ENCODE data around the gene ZNF652.
"Not testable (repeated sequence)": the region's sequence is repeated elsewhere in the genome, so short reads cannot be mapped to it uniquely, and the experiment has no call there.

ZNF652 gene

DNA sequence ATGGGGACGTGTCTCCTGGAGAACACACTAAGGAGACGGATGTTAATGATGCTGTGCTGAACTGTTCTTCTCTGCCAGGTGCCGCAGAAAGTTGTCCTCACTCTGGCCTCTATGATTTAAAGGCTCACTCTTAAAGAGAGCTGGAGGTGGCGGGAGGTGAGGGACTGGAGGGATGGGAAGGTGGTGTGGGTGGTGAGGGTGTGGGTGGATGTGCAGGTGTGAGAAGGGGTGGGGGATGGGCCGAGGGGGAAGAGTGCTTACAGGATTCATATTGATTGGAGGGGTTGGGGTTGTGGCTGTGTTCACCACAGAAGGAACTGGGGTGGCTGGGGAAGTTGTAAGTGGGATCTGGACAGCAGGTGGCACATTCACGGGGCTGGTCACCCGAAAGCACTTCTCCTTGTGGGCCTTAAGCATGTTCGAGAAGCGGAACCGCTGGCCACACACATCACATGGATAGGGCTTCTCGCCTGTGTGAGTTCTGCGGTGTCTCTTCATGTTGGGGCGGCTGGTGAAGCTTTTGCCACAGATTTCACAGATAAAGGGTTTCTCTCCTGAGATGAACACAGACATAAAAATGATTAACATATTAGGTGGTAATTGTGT lies 63.6 kb downstream of the ZNF652 start:
- no peak for DNase-seq

DNA sequence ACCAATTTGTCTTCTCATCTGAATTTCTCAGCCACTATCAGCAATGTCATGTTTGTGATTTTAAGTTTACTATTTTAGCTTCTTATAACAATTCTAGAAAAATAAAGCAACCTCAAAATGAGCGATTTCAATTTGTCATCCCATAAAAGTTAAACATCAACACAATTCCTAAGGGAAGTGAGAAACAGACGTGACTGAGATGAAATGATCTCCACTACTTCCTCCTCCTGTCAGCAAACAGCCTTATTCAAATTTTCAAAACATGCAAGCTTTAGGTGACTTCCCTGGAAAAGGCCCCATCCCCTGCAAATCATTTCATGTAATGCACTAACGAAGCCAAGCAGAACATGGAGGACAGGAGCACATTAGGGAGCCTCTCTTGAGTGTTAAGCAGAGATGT lies 64.9 kb downstream of the ZNF652 start:
- no peak for DNase-seq

DNA sequence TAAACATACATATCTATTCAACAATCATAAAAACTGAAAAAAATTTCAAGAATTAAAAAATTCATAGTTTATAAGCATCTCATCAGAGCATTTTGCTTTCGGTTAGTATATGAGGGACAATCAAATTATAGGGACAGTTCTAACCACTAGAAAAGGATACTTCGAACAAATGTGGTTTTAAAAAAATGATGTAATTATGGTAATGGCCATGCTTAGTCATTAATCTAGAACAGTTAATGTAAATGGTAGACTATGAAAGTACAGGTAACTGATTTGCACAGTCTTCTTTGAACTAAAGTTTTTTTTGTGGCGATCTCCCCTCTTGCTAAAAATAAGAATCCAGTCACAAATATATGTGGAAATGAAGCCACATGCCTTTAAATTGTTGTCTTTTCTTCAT lies 67.9 kb downstream of the ZNF652 start:
- DNase-seq: no peak

DNA sequence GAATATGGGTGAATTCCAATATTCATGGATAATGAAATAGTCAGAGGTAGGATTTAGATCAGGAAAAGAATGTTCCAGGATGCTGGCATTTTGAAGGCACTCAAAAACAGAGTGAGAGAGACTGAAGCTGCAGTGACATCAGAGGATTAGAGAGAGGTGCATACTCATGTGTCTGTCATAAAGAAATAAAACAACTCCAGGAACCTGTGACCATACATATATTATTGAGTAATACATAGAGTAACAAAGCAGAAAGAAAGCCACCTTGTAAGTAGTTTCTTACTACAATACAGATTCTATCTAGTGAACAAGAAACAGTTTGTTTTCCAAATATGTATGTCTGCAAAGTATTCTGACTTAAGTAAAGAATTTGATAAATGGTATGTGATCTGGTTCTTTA lies 69.1 kb downstream of the ZNF652 start:
- DNase-seq: no peak

DNA sequence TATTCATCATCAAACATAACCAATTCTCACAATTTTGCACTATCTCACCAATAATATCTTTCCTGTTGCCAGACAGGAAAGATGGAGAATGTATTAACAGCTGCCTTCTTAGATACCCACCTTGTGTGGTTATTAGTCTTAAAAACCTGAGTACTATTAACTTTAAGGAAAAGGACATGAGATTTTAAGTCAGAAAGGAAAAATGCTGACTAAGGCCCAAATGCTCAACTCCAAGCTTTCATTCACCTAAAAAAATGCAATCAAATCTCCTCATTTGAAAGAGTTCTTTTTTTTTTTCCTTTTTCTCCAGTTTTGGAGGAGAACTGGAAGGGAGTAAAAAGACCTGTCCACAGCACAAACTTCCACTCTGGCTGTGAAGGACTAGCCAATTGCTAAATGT lies 70.1 kb downstream of the ZNF652 start:
- no peak for DNase-seq

DNA sequence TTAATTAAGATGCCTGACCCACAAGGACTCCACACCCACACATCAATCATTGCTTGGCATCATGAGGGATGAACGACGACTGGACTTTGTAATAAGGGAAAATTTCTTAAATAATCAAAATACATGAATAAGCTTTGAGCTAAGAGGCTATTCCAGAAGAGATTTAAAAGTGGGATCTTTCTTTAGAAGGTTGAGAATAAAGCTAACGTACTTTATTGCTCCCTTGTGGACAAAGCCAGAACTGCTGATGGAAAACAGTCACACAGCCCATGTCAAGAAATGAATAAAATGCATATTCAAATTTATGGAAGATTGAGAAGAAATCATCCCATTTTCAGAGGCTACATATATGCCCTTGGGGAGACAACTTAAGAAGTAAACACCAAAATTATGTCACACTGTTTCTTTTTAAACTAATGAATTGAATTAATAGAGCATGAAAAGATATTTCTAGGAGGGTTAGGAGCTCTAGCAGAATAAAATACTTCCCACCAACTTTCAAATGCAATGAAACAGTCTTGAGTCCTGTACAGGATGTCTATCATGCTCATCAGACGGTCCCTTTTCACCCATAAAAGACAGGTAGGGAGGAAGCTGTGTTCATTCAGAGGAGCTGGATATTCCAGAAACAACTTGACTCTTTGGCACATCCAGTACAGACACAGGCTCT lies 71.2 kb downstream of the ZNF652 start:
- peak in 1 of 2 experiments; percentile 32 for DNase-seq

DNA sequence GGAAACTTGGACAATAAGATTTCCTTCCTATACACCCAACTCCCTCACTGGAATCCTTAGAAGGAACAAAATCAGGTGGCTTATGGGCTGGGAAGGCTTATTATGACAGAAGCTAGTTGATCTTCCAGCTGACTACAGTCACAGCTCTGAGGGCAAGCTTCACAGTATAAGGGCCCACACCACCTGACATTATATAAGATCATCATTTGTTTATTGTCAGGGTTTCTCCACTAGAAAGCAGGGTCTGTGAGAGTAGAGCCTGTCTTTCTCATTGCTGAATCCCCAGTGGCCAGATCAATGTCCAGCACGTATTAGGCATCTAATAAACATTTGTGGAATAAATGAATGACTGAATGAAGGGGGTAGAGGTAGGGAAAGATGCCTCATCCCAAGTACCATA lies 73.7 kb downstream of the ZNF652 start:
- DNase-seq: no peak

DNA sequence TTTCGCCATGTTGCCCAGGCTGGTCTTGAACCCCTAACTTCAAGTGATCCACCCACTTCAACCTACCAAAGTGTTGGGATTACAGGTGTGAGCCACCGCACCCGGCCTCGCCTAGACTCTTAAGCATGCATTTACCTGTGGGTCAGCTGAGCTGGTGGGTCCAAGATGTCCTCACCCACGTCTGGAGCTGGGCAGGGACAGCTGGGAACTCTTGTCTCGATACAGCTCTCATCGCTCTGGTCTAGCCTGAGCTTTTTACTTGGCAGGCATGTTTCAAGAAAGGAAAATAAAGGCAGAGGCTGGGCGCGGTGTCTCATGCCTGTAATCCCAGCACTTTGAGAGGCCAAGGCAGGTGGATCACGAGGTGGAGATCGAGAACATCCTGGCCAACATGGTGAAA lies 74.6 kb downstream of the ZNF652 start:
- DNase-seq: no peak

DNA sequence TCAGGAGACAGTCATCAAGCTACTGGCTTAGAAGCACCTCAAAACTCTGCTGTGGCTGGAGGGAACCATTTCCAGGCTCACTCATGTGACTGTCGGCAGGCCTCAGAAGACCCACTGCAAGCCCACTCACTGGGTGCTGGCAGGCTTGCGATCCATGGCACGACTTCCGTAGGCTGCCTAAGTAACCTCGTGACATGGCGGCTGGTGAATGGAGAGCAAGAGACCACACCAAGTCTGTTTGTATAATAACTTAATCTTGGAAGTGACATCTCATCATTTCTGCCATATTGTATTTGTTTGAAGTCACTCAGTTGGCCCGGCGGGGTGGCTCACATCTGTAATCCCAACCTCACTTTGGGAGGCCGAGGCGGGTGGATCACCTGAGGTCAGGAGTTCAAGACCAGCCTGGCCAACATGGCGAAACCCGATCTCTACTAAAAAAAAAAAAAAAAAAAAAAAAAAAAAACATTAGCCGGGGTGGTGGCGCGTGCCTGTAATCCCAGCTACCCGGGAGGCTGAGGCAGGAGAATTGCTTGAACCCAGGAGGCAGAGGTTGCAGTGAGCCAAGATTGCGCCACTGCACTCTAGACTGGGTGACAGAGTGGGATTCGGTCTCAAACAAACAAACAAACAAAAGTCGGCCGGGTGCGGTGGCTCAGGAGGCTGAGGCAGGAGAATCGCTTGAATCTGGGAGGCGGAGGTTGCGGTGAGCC lies 75.6 kb downstream of the ZNF652 start:
- DNase-seq: not testable (repeated sequence)

DNA sequence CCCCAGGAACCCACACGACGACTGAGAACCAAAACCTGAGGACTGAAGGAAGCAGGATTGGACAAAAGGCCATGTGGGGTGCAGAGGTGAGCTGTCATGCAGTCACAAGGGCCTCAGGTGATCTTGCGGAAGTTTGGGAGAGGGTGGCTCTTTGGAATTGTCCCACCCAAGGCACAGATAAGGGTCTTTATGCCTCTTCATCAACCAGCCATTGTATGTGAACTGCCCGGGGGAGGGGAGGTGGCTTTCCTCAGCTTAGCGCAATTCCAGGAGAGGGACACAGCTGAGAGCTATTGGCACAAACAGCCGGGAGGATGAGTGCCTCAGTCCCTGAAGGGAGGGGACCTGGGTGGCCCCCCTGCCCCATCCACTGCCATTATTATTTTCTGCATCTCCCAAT lies 76.3 kb downstream of the ZNF652 start:
- DNase-seq: no peak

DNA sequence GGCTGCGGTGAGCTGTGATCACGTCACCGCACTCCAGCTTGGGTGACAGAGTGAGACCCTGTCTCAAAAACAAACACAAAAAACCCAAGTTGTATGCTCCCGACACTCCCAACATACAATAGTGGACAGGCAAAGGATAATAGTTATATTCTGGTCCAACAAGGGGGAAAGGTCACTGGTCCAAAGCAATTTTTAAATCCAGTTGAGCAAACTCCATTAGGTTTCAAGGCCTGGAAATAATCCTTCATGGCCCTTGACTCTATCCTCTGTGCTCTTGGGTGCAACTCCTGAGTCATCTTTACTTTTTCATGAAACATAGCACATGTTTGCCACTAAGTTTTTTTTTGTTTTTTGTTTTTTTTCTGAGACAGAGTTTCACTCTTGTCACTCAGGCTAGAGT lies 81.1 kb downstream of the ZNF652 start:
- DNase-seq: no peak

DNA sequence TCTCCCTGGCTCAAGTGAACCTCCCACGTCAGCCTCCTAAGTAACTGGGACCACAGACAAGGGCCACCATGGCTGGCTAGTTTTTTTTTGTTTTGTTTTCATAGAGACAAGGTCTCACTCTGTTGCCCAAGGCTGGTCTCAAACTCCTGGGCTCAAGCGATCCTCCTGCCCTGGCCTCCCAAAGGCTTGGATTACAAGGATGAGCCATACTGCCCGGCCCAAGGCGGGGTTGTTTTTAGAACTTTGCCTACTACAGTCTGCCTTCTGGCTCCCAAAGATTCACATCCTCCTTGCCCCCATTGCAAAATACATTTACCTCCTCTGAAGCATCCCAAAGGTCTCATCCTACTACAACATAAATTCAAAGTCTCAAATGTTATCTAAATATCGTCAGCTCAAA lies 82.0 kb downstream of the ZNF652 start:
- DNase-seq: no peak

DNA sequence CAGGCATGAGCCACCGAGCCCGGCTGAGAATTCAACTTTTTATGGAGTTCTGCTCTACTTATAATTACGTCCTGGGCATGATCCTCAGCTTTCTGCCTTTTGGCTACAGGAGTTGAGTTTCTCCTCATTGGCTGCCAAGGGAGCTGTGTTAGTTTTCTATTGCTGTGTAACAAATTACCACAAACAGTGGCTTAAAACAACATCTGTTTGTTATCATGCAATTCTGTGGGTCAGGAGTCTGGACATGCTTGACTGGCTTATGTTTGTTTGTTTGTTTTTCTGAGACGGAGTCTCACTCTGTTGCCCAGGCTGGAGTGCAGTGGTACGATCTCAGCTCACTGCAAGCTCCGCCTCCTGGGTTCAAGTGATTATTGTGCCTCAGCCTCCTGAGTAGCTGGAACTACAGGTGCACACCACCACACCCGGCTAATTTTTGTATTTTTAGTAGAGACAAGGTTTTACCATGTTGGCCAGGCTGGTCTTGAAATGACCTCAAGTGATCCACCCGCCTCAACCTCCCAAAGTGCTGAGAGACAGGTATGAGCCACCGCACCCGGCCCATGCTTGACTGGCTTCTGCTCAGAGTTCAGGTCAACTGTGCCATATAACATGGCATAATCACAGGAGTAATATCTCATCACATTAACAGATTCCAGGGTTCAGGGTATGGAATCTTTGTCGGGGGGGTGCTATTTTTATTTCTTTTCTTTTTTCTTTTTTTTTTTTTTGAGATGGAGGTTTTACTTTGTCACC lies 82.6 kb downstream of the ZNF652 start:
- not testable (repeated sequence) for DNase-seq

DNA sequence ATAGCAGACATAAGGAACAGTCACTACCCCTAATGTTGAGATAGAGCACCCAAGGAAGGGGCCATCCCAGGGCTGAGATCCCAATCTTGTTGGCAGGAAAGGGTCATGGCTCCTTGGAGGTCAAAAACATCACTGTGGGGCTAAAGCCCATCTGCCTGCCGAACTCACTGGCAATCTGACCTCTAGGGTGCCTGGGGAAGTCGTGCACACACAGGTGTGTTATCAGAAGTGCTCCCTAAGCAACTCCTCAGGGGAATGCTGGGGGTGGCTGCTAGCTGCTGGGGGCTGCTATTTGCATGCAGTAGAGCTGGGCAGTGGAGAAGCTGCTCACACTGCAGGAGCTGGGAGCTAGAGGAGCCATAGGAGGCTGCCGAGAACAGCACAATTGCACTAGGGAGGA lies 84.0 kb downstream of the ZNF652 start:
- no peak for DNase-seq

DNA sequence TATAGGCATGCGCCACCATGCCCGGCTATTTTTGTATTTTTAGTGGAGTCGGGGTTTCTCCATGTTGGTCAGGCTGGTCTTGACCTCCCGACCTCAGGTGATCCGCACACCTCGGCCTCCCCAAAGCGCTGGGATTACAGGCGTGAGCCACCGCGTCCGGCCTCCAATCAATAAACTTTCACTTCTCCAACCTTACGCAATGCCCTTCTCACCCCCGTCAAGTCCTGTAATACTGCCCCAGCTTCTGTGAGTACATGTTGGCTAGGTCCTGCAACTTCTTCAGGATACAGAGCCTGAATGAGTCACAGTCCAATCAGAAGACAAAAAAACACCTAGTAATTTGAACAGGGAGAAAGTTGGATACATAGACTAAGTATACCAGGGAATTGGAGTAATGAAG lies 84.4 kb downstream of the ZNF652 start:
- no peak for DNase-seq

DNA sequence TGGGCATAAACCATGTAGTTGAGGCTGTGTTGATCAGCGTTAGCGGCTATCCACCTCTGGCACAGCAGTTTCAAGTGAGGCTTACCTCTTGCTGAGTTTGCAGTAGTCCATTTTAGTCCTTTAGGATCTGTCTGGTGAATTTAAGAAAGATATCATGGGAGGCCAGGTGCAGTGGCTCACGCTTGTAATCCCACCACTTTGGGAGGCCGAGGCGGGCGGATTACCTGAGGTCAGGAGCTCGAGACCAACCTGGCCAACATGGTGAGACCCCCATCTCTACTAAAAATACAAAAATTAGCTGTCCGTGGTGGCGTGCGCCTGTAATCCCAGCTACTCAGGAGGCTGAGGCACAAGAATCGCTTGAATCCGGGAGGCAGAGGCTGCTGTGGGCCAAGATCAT lies 86.1 kb downstream of the ZNF652 start:
- not testable (repeated sequence) for DNase-seq

DNA sequence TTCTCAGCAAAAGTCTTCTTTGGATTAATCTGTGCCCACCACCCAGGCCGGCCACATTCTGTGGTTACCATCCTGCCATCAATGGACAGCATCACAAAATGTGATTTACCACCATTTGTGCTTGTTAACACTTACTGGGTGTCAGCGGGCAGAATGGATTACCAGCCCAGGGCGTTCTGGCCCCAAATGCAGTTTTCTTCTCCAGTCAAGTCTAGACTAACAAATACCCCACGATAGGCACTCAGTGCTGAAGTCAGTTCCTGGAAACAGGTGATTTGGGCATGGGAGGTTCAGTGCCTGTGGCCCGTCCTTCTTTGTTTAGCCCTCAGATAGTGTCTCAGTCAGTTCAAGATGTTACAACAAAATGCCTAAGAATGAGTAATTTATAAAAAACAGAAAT lies 92.7 kb downstream of the ZNF652 start:
- DNase-seq: no peak

DNA sequence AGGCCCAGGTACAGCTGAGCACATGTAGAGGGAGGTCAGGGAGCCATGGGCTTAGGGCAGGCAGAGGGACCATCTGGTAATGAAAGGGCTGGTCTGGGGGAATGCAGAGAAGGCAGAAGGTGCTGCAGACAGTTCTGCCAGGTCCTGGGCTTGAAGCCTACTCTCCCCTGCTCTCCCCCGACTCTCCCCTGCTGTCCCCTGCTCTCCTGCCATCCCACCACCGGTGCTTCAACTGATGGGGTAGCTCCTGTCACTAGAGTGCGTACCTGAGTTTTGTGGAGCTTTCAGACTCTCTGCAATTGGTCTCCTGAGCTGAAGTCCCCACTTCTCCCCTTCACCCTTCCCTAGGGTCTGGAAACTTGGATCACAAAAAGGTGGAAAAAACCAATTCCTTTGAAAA lies 94.1 kb downstream of the ZNF652 start:
- no peak for DNase-seq

DNA sequence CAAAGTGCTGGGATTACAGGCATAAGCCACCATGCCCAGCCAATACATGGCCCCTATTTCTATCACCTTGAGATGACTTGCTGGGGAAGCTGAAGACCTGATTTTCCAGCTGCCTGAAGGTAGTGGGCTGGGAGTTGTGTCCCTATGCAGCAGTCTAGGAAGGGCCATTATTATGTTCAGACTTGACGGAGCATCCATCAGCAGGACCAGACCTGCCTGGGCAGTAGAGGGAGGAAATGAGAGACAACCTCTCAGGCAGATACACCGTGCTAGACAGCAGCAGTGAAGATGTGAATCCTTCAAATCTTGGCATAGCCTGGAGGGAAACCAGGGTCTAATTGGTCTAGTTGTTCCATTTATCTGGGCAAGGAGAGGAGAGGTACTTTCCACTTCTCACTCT lies 95.8 kb downstream of the ZNF652 start:
- DNase-seq: no peak

DNA sequence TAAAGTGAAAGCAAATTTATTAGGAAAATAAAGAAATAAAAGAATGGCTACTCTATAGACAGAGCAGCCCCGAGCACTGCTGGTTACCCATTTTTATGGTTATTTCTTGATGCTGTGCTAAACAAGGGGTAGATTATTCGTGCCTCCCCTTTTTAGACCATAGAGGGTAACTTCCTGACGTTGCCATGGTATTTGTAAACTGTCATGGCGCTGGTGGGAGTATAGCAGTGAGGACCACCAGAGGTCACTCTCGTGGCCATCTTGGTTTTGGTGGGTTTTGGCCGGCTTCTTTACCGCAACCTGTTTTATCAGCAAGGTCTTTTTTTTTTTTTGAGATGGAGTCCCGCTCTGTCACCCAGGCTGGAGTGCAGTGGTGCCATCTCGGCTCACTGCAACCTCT lies 100.5 kb downstream of the ZNF652 start:
- DNase-seq: not testable (repeated sequence)

DNA sequence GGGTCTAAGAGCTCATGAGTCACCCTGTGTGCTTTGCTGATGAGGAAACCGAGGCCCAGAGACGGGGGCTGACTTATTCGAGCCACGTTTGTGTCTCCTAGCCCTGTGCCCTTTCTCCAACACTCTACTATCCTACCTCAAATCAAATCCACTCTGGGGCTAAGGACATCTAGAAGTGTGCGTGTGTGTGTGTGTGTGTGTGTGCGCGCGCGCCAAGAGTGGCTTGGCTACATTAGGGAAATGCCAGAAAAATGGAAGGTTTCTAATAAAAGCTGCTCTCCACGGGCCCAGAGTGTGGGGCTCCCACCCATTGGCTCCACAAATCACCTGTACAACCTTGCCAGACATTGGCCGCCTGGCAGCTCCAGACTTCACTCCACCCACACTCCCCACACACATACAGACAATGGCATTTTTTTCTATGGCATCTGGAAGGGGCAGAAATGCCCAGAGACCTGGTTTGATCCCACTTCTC lies 101.2 kb downstream of the ZNF652 start:
- DNase-seq: no peak

DNA sequence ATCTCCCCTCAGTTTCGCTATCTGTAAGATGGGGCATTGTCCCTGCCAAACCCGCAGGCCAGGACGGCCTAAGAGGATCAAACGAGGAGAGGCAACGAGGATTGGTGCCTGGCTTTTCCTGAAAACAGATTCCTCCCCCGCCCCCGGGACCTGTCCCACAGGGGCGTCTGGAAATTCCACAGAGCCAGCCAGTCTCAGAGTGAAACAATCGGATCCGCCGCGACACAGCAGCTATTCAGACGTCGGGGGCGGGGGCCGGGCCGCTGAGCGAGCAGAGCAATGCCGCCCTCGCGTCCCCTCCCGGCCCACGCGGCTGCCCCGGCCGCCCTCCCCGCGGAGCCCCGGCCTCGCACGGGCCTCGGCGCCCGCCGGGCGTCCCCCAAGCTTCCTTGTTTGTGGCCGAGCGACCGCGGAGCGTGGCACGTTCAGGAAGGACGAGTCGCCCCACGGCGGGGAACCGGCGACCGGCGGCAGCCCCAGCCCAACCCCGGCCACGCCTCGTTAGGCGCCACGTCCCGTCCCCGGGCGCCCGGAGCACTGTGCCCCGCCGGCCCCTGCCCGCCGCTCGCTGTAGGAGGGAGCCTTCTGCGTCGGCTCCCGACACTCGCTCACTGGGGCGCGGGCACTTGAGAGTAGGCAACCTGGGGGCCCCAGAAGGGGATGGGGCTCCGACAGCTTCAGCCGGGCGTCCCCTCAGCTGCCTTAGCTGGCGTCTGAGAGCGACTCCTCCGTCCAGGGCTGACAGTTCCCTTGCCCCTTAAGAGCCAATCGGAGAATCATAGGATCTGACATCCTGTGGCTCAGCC lies 101.8 kb downstream of the ZNF652 start:
- DNase-seq: peak in 1 of 2 experiments; percentile 44

DNA sequence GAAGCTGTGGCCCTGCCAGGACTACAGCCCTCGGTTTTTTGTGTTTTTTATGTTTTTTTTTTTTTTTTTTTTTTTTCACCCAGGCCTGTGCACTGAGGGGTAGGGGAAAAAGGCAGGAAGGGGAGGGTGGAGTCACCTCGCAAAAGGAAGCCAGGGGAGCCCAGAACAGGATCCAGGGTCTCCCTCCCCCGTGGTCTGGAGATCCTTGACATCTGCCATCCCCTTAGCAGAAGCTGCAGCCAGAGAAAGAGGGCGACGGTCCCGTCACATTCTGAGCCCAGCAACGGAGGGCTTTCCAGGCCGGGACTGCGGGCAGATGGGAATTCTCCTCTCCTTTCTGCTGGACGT lies 102.4 kb downstream of the ZNF652 start:
- DNase-seq: no peak
